PC-3 (cell line): ENCODE measurements around the gene ADGRV1.

Experiments
- EZH2 ChIP-seq: fragments of 300-600 bp; sonication (generic); IDR thresholded peaks from one replicate; pipeline ENCODE4 v1.6.1; 2017; ENCODE audit warnings: antibody characterized with exemption, mild to moderate bottlenecking, low read length; ENCODE audit not compliant: unreplicated experiment
- EZH2phosphoT487 ChIP-seq: fragments of 300-600 bp; sonication (generic); IDR thresholded peaks from 2 replicates; pipeline ENCODE4 v1.6.1; 2018; ENCODE audit warnings: mild to moderate bottlenecking, antibody characterized with exemption, low read length, borderline replicate concordance
- TF ChIP-seq, protein P1 (sequence below): fragments of 300-600 bp; sonication (generic); conservative IDR thresholded peaks from 2 replicates; pipeline ENCODE4 v1.5.1; 2017; ENCODE audit warnings: antibody characterized with exemption, low read depth, mild to moderate bottlenecking, low read length

DNA sequence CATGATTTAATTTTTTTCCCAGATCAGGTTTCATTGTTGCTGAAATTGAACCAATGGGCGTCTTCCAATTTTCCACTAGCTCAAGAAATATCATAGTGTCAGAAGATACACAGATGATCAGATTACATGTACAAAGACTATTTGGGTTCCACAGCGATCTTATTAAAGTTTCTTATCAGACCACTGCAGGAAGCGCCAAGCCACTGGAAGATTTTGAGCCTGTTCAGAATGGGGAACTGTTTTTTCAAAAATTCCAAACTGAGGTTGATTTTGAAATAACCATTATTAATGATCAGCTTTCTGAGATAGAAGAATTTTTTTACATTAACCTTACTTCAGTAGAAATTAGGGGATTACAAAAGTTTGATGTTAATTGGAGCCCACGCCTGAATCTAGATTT, 251.6 kb downstream of the ADGRV1 start:
- TF ChIP-seq, protein P1, sequence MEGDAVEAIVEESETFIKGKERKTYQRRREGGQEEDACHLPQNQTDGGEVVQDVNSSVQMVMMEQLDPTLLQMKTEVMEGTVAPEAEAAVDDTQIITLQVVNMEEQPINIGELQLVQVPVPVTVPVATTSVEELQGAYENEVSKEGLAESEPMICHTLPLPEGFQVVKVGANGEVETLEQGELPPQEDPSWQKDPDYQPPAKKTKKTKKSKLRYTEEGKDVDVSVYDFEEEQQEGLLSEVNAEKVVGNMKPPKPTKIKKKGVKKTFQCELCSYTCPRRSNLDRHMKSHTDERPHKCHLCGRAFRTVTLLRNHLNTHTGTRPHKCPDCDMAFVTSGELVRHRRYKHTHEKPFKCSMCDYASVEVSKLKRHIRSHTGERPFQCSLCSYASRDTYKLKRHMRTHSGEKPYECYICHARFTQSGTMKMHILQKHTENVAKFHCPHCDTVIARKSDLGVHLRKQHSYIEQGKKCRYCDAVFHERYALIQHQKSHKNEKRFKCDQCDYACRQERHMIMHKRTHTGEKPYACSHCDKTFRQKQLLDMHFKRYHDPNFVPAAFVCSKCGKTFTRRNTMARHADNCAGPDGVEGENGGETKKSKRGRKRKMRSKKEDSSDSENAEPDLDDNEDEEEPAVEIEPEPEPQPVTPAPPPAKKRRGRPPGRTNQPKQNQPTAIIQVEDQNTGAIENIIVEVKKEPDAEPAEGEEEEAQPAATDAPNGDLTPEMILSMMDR: no peak
- TF ChIP-seq EZH2 (no peak), EZH2phosphoT487 (no peak)
